ENCODE data around the gene UROC1.
"Not testable (repeated sequence)": the region's sequence is repeated elsewhere in the genome, so short reads cannot be mapped to it uniquely, and the experiment has no call there.

UROC1 gene

GRCh38 chr3:126535636-126536035, 18.1 kb upstream of the UROC1 start:
- peak overlapping the region; percentile 60 for H4K91ac ChIP-seq (ENCODE audit: low read depth, low read length, poor library complexity)

GRCh38 chr3:126534716-126535115, 17.1 kb upstream of the UROC1 start:
- H2AK5ac ChIP-seq (ENCODE audit: low read depth, low read length): peak overlapping the region; percentile 75
- H2BK120ac ChIP-seq (ENCODE audit: low read depth, low read length); H2BK15ac ChIP-seq (ENCODE audit: low read length); H3K79me1 ChIP-seq (ENCODE audit: low read depth, low read length); H3K36me3 ChIP-seq (replicated peaks in 1 of 2; ENCODE audit: control insufficient read depth in 2 of 2, insufficient read depth in 2 of 2, low read length in 2 of 2); H4K8ac ChIP-seq (ENCODE audit: low read depth, low read length); DNase-seq (ENCODE audit: low spot score); H3K4me1 ChIP-seq (ENCODE audit: control insufficient read depth in 2 of 2, insufficient read depth in 1 of 2, low read depth in 1 of 2, low read length in 2 of 2); H2AFZ ChIP-seq (ENCODE audit: low read length); H3K18ac ChIP-seq (ENCODE audit: low read length); H2BK12ac ChIP-seq (ENCODE audit: low read length); H4K91ac ChIP-seq (ENCODE audit: low read depth, low read length, poor library complexity); H3K4me2 ChIP-seq (ENCODE audit: insufficient read depth, low read length, poor library complexity, severe bottlenecking); H2BK5ac ChIP-seq (ENCODE audit: low read length); H3K9me3 ChIP-seq (replicated peaks in 1 of 2; ENCODE audit: control insufficient read depth in 2 of 2, insufficient read depth in 1 of 2, low read depth in 1 of 2, low read length in 2 of 2); H3K9ac ChIP-seq (ENCODE audit: low read depth, low read length, poor library complexity); H3K4ac ChIP-seq (ENCODE audit: low read length); H3K4me3 ChIP-seq (ENCODE audit: low read length in 2 of 2); H3K27ac ChIP-seq (replicated peaks; ENCODE audit: low read length): not testable (repeated sequence)
- H3K23ac ChIP-seq (ENCODE audit: low read depth, low read length, poor library complexity): peak overlapping the region; percentile 52
- no CpG with 5 or more reads among the region's 7 CpGs for WGBS, 2 donors (ENCODE audit: extremely low coverage in 2 of 2, insufficient read length in 2 of 2, insufficient replicate concordance in 1 of 2)
- H3K27me3 ChIP-seq (ENCODE audit: control insufficient read depth in 3 of 3, insufficient read depth in 3 of 3, low read depth in 1 of 3, low read length in 3 of 3): peaks cover 0 to 30% (median 2%) of the 10 kb centered on the region in 3 experiments
- H3K14ac ChIP-seq (ENCODE audit: low read length): peak overlapping the region; percentile 38

More at GRCh38 chr3:126535636-126536035, 18.1 kb upstream of the UROC1 start:
- peak overlapping the region; percentile 2 for H3K23ac ChIP-seq (ENCODE audit: low read depth, low read length, poor library complexity)
- H3K18ac ChIP-seq (ENCODE audit: low read length): peak overlapping the region; percentile 59
- H3K4me2 ChIP-seq (ENCODE audit: insufficient read depth, low read length, poor library complexity, severe bottlenecking): no peak overlapping the region
- H3K4me3 ChIP-seq (ENCODE audit: low read length in 2 of 2): no peak overlapping the region
- no peak overlapping the region for H2BK5ac ChIP-seq (ENCODE audit: low read length)
- no peak overlapping the region for H4K8ac ChIP-seq (ENCODE audit: low read depth, low read length)
- no peak overlapping the region for H3K4ac ChIP-seq (ENCODE audit: low read length)
- no peaks in the 10 kb centered on the region for H3K36me3 ChIP-seq (replicated peaks in 1 of 2; ENCODE audit: control insufficient read depth in 2 of 2, insufficient read depth in 2 of 2, low read length in 2 of 2)
- H2AFZ ChIP-seq (ENCODE audit: low read length): no peak overlapping the region
- peak overlapping the region; percentile 27 for H2AK5ac ChIP-seq (ENCODE audit: low read depth, low read length)
- H3K9ac ChIP-seq (ENCODE audit: low read depth, low read length, poor library complexity): no peak overlapping the region
- H3K27me3 ChIP-seq (ENCODE audit: control insufficient read depth in 3 of 3, insufficient read depth in 3 of 3, low read depth in 1 of 3, low read length in 3 of 3): peaks cover 0 to 26% (median 2%) of the 10 kb centered on the region in 3 experiments
- peak overlapping the region; percentile 31 for H3K14ac ChIP-seq (ENCODE audit: low read length)
- no peaks in the 10 kb centered on the region for H3K9me3 ChIP-seq (replicated peaks in 1 of 2; ENCODE audit: control insufficient read depth in 2 of 2, insufficient read depth in 1 of 2, low read depth in 1 of 2, low read length in 2 of 2)
- H2BK15ac ChIP-seq (ENCODE audit: low read length): no peak overlapping the region
- no peak overlapping the region for H2BK12ac ChIP-seq (ENCODE audit: low read length)
- no peak for DNase-seq (ENCODE audit: low spot score)
- no peaks in the 10 kb centered on the region for H3K4me1 ChIP-seq (ENCODE audit: control insufficient read depth in 2 of 2, insufficient read depth in 1 of 2, low read depth in 1 of 2, low read length in 2 of 2)
- H2BK120ac ChIP-seq (ENCODE audit: low read depth, low read length): no peak overlapping the region
- no peak overlapping the region for H3K27ac ChIP-seq (replicated peaks; ENCODE audit: low read length)
- H3K79me1 ChIP-seq (ENCODE audit: low read depth, low read length): no peaks in the 10 kb centered on the region

GRCh38 chr3:126533506-126533905, 15.9 kb upstream of the UROC1 start:
- H3K14ac ChIP-seq (ENCODE audit: low read length): no peak overlapping the region
- peaks cover 0 to 33% (median 2%) of the 10 kb centered on the region in 3 experiments for H3K27me3 ChIP-seq (ENCODE audit: control insufficient read depth in 3 of 3, insufficient read depth in 3 of 3, low read depth in 1 of 3, low read length in 3 of 3)
- no peak overlapping the region for H3K4me3 ChIP-seq (ENCODE audit: low read length in 2 of 2)
- H3K4me2 ChIP-seq (ENCODE audit: insufficient read depth, low read length, poor library complexity, severe bottlenecking): no peak overlapping the region
- no peak overlapping the region for H3K23ac ChIP-seq (ENCODE audit: low read depth, low read length, poor library complexity)
- no peak overlapping the region for H2AK5ac ChIP-seq (ENCODE audit: low read depth, low read length)
- H2BK5ac ChIP-seq (ENCODE audit: low read length): no peak overlapping the region
- H3K79me1 ChIP-seq (ENCODE audit: low read depth, low read length): peaks cover 2% of the 10 kb centered on the region
- H3K4me1 ChIP-seq (ENCODE audit: control insufficient read depth in 2 of 2, insufficient read depth in 1 of 2, low read depth in 1 of 2, low read length in 2 of 2): no peaks in the 10 kb centered on the region
- H4K8ac ChIP-seq (ENCODE audit: low read depth, low read length): no peak overlapping the region
- H3K9me3 ChIP-seq (replicated peaks in 1 of 2; ENCODE audit: control insufficient read depth in 2 of 2, insufficient read depth in 1 of 2, low read depth in 1 of 2, low read length in 2 of 2): no peaks in the 10 kb centered on the region
- no peak overlapping the region for H3K18ac ChIP-seq (ENCODE audit: low read length)
- DNase-seq (ENCODE audit: low spot score): no peak
- H4K91ac ChIP-seq (ENCODE audit: low read depth, low read length, poor library complexity): no peak overlapping the region
- H3K27ac ChIP-seq (replicated peaks; ENCODE audit: low read length): no peak overlapping the region
- no peak overlapping the region for H2AFZ ChIP-seq (ENCODE audit: low read length)
- no peak overlapping the region for H2BK15ac ChIP-seq (ENCODE audit: low read length)
- no peaks in the 10 kb centered on the region for H3K36me3 ChIP-seq (replicated peaks in 1 of 2; ENCODE audit: control insufficient read depth in 2 of 2, insufficient read depth in 2 of 2, low read length in 2 of 2)
- H3K4ac ChIP-seq (ENCODE audit: low read length): no peak overlapping the region
- no peak overlapping the region for H2BK120ac ChIP-seq (ENCODE audit: low read depth, low read length)
- H2BK12ac ChIP-seq (ENCODE audit: low read length): no peak overlapping the region
- no peak overlapping the region for H3K9ac ChIP-seq (ENCODE audit: low read depth, low read length, poor library complexity)

GRCh38 chr3:126531051-126531330, 13.4 kb upstream of the UROC1 start:
- Histone ChIP-seq H3K79me1 (ENCODE audit: low read depth, low read length) (peaks cover 2% of the 10 kb centered on the region), H2AFZ (ENCODE audit: low read length) (no peak overlapping the region), H3K23ac (ENCODE audit: low read depth, low read length, poor library complexity) (no peak overlapping the region), H3K14ac (ENCODE audit: low read length) (no peak overlapping the region), H2BK15ac (ENCODE audit: low read length) (no peak overlapping the region), H2AK5ac (ENCODE audit: low read depth, low read length) (peak overlapping the region; percentile 40), H4K91ac (ENCODE audit: low read depth, low read length, poor library complexity) (no peak overlapping the region), H3K36me3 (replicated peaks in 1 of 2; ENCODE audit: control insufficient read depth in 2 of 2, insufficient read depth in 2 of 2, low read length in 2 of 2) (no peaks in the 10 kb centered on the region), H2BK120ac (ENCODE audit: low read depth, low read length) (no peak overlapping the region), H3K27me3 (ENCODE audit: control insufficient read depth in 3 of 3, insufficient read depth in 3 of 3, low read depth in 1 of 3, low read length in 3 of 3) (peaks cover 0 to 53% (median 2%) of the 10 kb centered on the region in 3 experiments), H3K4me3 (ENCODE audit: low read length in 2 of 2) (no peak overlapping the region), H3K4me1 (ENCODE audit: control insufficient read depth in 2 of 2, insufficient read depth in 1 of 2, low read depth in 1 of 2, low read length in 2 of 2) (peaks cover 0 to 3% of the 10 kb centered on the region in 2 donors), H4K8ac (ENCODE audit: low read depth, low read length) (no peak overlapping the region), H3K9me3 (replicated peaks in 1 of 2; ENCODE audit: control insufficient read depth in 2 of 2, insufficient read depth in 1 of 2, low read depth in 1 of 2, low read length in 2 of 2) (no peaks in the 10 kb centered on the region), H3K27ac (replicated peaks; ENCODE audit: low read length) (no peak overlapping the region), H2BK5ac (ENCODE audit: low read length) (no peak overlapping the region), H3K18ac (ENCODE audit: low read length) (no peak overlapping the region), H2BK12ac (ENCODE audit: low read length) (no peak overlapping the region), H3K4ac (ENCODE audit: low read length) (no peak overlapping the region), H3K4me2 (ENCODE audit: insufficient read depth, low read length, poor library complexity, severe bottlenecking) (no peak overlapping the region), H3K9ac (ENCODE audit: low read depth, low read length, poor library complexity) (peak overlapping the region; percentile 50)
- WGBS, 2 donors (ENCODE audit: extremely low coverage in 2 of 2, insufficient read length in 2 of 2, insufficient replicate concordance in 1 of 2): no CpG with 5 or more reads among the region's 6 CpGs
- no peak for DNase-seq (ENCODE audit: low spot score)
